Measurements from ENCODE around the gene CHD9NB.
"Not testable (repeated sequence)": the region's sequence is repeated elsewhere in the genome, so short reads cannot be mapped to it uniquely, and the experiment has no call there.

Gene CHD9NB

DNA sequence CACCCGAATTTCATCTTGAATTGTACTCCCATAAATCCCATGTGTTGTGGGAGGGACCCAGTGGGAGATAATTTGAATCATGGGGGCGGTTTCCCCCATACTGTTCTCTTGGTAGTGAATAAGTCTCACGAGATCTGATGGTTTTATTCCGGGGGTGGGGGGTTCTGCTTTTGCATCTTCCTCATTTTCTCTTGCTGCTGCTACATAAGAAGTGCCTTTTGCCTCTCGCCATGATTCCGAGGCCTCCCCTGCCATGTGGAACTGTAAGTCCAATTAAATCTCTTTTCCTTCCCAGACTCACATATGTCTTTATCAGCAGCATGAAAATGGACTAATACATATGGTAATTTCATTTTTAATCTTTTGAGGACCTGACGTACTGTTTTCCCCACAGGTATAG is 22.8 kb upstream of the CHD9NB start:
- not testable (repeated sequence) for H3K9ac ChIP-seq (ENCODE audit: low read depth, low read length)

DNA sequence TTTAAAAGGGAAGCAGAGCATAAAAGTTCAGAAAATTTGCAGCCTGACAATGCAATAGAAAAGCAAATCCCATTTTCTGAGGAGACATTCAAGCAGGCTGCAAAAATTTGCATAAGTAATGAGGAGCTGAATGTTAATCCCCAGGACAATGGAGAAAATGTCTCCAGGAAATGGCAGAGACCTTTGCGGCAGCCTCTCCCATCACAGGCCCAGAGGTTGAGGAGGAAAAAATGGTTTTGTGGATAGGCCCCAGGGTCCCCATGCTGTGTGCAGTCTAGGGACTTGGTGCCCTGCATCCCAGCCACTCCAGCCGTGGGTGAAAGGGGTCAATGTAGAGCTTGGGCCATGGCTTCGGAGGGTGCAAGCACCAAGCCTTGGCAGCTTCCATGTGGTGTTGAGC is 21.6 kb upstream of the CHD9NB start:
- Histone ChIP-seq H3K4me1 (ENCODE audit: insufficient read depth, low read length) (peaks cover 10% of the 10 kb centered on the region), H3K9me3 (ENCODE audit: control insufficient read depth, insufficient read depth, low read length) (peaks cover 22% of the 10 kb centered on the region)
- not testable (repeated sequence) for H3K9ac ChIP-seq (ENCODE audit: low read depth, low read length); H3K36me3 ChIP-seq (ENCODE audit: insufficient read depth, low read length)

More for the DNA sequence above, 22.8 kb upstream of the CHD9NB start:
- H3K36me3 ChIP-seq (ENCODE audit: insufficient read depth, low read length): not testable (repeated sequence)
- Histone ChIP-seq H3K9me3 (ENCODE audit: control insufficient read depth, insufficient read depth, low read length) (peaks cover 22% of the 10 kb centered on the region), H3K4me1 (ENCODE audit: insufficient read depth, low read length) (peaks cover 22% of the 10 kb centered on the region)

DNA sequence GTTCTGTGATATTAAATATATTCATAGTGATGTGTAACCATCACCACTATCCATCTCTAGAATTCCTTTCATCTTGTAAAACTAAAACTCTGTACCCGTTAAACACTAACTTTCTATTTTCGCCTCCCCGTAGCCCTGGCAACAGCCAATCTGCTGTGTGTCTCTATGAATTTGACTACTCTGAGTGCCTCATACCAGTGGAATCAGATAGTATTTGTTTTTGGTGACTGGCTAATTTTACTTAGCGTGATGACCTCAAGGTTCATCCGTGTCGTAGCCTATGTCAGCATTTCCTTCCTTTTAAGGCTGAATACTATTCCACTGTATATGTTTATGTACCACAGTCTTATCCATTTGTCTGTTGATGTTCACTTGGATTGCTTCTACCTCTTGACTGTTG is 20.3 kb upstream of the CHD9NB start:
- peaks cover 20% of the 10 kb centered on the region for H3K9me3 ChIP-seq (ENCODE audit: control insufficient read depth, insufficient read depth, low read length)
- H3K4me1 ChIP-seq (ENCODE audit: insufficient read depth, low read length): peaks cover 5% of the 10 kb centered on the region
- H3K36me3 ChIP-seq (ENCODE audit: insufficient read depth, low read length): no peaks in the 10 kb centered on the region; the same call in 1 of the 2 replicates
- H3K9ac ChIP-seq (ENCODE audit: low read depth, low read length): no peak overlapping the region

DNA sequence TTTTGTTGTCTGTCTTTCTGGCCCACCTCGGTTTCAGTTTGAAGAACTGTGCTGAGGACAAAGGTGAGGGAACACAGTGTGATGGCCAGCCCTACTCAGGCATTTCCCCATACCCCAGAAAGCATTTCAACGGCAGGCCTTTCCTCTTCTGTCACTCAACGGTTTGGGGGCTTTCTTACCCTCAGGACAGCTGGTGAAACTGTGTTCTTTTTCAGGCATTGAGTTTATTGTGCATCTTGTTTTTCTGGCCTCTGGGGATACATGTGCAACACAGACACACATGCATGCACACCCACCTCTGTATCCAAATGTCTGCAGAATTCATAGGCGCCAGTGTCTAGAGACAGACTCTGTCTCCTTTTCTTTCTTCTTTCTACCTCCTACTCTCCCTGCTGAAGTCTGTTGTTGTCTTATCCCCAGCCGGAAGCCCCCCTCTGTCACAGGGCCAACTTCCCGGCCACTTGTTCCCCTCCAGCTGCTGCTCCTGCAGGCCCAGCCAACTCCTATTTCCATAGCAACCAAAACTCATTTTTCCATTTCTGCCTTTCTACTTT is 19.1 kb upstream of the CHD9NB start:
- H3K4me1 ChIP-seq (ENCODE audit: insufficient read depth, low read length): peaks cover 5% of the 10 kb centered on the region
- no peaks in the 10 kb centered on the region; the same call in 1 of the 2 replicates for H3K36me3 ChIP-seq (ENCODE audit: insufficient read depth, low read length)
- H3K9ac ChIP-seq (ENCODE audit: low read depth, low read length): no peak overlapping the region
- H3K9me3 ChIP-seq (ENCODE audit: control insufficient read depth, insufficient read depth, low read length): peaks cover 15% of the 10 kb centered on the region

DNA sequence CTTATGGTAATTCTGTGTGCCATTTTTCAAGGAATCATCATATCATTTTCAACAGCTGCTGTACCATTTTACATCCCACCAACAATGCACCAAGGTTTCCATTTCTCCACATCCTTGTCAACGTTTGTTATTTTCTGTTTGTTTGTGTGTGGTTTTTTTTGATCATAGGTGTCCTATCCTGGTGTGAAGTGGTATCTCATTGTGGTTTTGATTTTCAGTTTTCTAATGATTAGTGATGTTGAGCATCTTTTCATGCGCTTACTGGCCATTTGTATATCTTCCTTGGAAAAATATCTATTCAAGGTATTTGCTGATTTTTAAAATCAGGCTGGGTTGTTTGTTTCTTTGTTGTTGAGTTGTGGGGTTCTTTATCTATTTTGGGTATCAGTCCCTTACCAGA is 17.1 kb upstream of the CHD9NB start:
- Histone ChIP-seq H3K9me3 (ENCODE audit: control insufficient read depth, insufficient read depth, low read length) (peaks cover 9% of the 10 kb centered on the region), H3K4me1 (ENCODE audit: insufficient read depth, low read length) (peaks cover 5% of the 10 kb centered on the region), H3K36me3 (ENCODE audit: insufficient read depth, low read length) (no peaks in the 10 kb centered on the region; the same call in 1 of the 2 replicates), H3K9ac (ENCODE audit: low read depth, low read length) (no peak overlapping the region)

DNA sequence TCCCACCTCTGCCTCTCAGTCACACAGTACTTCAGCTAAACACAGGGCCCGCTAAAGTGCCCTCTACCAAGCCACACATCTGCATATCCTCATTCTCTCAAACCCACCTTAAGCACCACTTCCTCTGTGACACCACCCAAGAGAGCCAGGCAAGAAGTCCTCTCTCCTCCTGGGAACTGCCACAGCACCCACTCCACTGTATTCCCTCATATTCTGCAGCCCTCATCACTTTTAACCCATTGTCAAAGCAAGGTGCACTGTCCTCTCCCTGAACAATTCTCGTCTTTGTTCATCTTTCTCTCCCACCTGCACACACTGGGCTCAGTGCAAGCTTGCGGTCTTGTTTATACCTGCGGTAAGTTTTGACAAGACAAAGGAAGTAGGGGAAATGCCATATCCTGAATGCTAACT is 15.7 kb upstream of the CHD9NB start:
- Histone ChIP-seq H3K9ac (ENCODE audit: low read depth, low read length) (no peak overlapping the region), H3K4me1 (ENCODE audit: insufficient read depth, low read length) (peaks cover 5% of the 10 kb centered on the region), H3K9me3 (ENCODE audit: control insufficient read depth, insufficient read depth, low read length) (peaks cover 5% of the 10 kb centered on the region), H3K36me3 (ENCODE audit: insufficient read depth, low read length) (no peaks in the 10 kb centered on the region; the same call in 1 of the 2 replicates)

DNA sequence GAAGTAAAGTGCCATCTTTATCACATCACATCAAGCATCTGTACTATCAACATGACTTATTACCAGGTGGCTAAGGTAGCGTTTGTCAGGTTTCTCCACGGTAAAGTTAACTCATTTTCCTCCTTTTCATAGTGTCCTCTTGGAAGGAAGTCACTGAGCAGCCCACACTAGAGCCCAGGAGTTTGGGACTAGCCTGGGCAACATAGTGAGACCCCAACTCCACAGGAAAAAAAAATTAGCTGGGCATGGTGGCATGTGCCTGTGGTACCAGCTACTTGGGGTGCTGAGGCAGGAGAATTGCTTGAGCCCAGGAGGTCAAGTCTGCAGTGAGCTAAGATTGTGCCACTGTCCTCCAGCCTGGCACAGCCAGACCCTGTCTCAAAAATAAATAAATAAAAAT is 15.0 kb upstream of the CHD9NB start:
- no peaks in the 10 kb centered on the region for H3K9me3 ChIP-seq (ENCODE audit: control insufficient read depth, insufficient read depth, low read length)
- no peak overlapping the region for H3K9ac ChIP-seq (ENCODE audit: low read depth, low read length)
- H3K36me3 ChIP-seq (ENCODE audit: insufficient read depth, low read length): no peaks in the 10 kb centered on the region; the same call in 1 of the 2 replicates
- peaks cover 5% of the 10 kb centered on the region for H3K4me1 ChIP-seq (ENCODE audit: insufficient read depth, low read length)

DNA sequence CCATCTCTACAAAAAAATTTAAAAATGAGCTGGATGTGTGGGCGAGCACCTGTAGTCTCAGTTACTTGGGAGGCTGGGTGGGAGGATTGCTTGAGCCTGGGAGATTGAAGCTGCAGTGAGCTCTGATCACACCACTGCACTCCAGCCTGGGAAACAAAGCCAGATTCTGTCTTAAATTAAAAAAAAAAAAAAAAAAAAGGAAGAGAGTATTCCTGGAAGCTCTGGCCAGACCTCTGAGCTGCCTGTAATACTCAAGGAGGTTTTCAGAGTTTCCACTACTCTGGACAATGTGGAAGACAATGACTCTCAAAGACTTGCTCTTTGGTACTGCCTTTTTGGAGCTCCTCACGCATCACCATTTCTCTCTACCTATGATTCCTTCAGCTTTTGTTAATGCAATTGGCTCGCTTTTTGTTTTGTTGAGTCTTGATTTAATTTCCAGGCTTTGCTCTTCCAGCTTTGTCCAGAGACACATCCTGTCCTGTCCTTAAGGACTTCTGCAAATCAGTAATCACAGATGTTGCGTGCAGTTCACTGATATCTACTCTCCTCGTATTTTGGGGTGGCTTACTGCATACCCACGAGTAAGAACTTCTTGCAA is 12.9 kb upstream of the CHD9NB start:
- H3K9ac ChIP-seq (ENCODE audit: low read depth, low read length): no peak overlapping the region
- H3K4me1 ChIP-seq (ENCODE audit: insufficient read depth, low read length): peaks cover 8% of the 10 kb centered on the region; the same call in 1 of the 2 replicates
- H3K9me3 ChIP-seq (ENCODE audit: control insufficient read depth, insufficient read depth, low read length): no peaks in the 10 kb centered on the region
- H3K36me3 ChIP-seq (ENCODE audit: insufficient read depth, low read length): no peaks in the 10 kb centered on the region; the same call in 1 of the 2 replicates

DNA sequence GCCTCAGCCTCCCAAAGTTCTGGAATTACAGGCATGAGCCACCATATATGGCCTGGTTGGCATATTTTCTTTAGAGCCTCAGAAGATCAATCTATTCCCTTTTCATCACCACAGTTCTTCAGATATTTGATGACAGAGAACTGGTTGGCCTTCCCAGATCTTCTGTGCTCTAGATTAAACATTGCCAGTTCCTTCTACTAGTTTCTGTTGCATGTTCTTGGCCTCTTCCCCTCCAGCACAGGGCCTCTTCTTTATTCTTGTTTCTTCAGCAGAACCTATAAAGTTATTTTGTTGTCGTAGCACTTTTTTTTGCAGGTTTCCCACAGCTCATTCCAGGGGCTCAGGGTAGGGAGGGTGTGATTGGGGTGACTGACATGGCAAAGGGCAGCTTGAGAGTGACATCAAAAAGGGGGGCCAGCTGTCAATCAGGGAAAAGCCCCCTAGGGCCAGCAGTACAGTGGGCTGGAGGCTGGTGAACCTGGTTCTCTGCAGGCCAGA is 11.4 kb upstream of the CHD9NB start:
- Histone ChIP-seq H3K36me3 (ENCODE audit: insufficient read depth, low read length) (no peaks in the 10 kb centered on the region; the same call in 1 of the 2 replicates), H3K9ac (ENCODE audit: low read depth, low read length) (no peak overlapping the region), H3K4me1 (ENCODE audit: insufficient read depth, low read length) (peaks cover 8% of the 10 kb centered on the region; the same call in 1 of the 2 replicates), H3K9me3 (ENCODE audit: control insufficient read depth, insufficient read depth, low read length) (no peaks in the 10 kb centered on the region)

DNA sequence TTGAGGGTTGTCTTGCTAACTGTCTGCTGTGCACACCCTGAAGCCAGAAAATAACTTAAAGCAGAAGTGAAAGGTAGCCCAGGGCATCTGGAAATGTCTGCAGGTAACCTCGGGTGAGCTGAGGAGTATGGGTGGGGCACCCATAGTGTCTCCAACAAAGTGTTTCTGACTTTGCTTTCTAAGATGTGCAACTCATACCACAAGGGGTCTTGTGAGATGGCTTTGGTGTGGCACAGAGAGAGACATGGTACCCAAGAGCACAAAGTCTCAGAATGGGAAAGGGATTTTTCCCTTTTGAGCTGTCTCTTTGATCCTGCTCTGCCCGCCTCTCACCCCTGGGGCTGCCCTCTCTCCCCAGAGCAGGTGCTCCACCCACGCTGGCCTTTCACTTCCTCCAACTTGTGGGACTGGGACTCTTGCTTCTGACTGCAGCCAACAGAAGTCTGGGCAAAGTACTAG is 9.0 kb upstream of the CHD9NB start:
- no peaks in the 10 kb centered on the region for H3K9me3 ChIP-seq (ENCODE audit: control insufficient read depth, insufficient read depth, low read length)
- H3K4me1 ChIP-seq (ENCODE audit: insufficient read depth, low read length): peaks cover 11% of the 10 kb centered on the region; the same call in 1 of the 2 replicates
- H3K9ac ChIP-seq (ENCODE audit: low read depth, low read length): no peak overlapping the region
- H3K36me3 ChIP-seq (ENCODE audit: insufficient read depth, low read length): no peaks in the 10 kb centered on the region; the same call in 1 of the 2 replicates

DNA sequence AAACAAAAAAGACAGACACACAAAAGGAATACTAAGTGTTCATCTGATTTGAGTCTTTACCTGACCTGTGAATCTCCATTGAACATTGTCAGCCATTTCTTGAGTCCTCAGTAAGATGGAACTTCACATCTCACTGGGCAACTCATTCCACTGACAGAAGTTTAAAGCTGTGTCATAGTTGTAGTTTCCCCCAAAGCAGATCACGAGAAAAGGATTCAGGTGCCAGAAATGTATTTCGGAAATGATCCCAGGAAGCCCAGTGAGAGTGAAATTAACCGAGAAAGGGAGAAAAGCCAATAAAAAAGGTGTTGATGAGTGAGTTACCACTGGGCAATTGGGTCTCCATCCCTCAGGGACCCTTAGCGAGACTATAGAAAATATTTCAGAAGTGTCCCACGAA is 8.6 kb upstream of the CHD9NB start:
- no peak overlapping the region for H3K9ac ChIP-seq (ENCODE audit: low read depth, low read length)
- no peaks in the 10 kb centered on the region for H3K36me3 ChIP-seq (ENCODE audit: insufficient read depth, low read length)
- no peaks in the 10 kb centered on the region for H3K9me3 ChIP-seq (ENCODE audit: control insufficient read depth, insufficient read depth, low read length)
- H3K4me1 ChIP-seq (ENCODE audit: insufficient read depth, low read length): peaks cover 14% of the 10 kb centered on the region; the same call in 1 of the 2 replicates

DNA sequence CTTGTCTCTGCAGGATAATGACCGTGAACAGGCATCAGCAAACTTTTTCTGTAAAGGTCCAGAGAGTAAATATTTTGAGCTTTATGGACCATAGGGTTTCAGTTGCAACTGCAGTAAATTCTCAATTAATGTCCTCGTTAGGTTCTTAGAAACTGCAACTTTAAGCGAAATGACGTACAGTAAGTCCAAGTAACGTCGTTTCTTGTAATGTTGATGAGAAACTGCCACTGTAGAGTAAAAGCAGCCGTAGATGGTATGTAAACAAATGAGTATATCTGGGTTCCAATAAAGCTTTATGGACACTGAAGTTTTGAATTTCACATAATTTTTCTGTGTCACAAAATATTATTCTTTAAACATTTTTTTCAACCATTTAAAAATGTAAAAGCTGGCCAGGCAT is 7.0 kb upstream of the CHD9NB start:
- peaks cover 15% of the 10 kb centered on the region; the same call in 1 of the 2 replicates for H3K4me1 ChIP-seq (ENCODE audit: insufficient read depth, low read length)
- no peaks in the 10 kb centered on the region for H3K9me3 ChIP-seq (ENCODE audit: control insufficient read depth, insufficient read depth, low read length)
- no peaks in the 10 kb centered on the region for H3K36me3 ChIP-seq (ENCODE audit: insufficient read depth, low read length)
- no peak overlapping the region for H3K9ac ChIP-seq (ENCODE audit: low read depth, low read length)

DNA sequence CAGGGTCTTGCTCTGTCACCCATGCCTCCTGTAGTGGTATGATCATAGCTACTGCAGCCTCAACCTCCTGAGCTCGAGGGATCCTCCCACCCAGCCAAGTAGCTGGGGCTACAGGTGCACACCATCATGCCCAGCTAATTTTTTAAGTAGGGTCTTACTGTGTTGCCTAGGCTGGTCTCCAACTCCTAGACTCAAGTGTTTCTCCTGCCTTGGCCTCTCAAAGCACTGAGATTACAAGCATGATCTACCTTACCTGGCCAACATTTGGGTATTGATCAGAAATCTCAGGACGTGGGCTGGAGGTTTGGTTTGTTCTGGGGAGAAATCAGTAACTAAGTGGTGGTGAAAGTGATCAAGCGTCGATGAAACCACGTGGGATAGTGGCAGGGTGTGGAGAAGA is 6.2 kb upstream of the CHD9NB start:
- peaks cover 15% of the 10 kb centered on the region; the same call in 1 of the 2 replicates for H3K4me1 ChIP-seq (ENCODE audit: insufficient read depth, low read length)
- no peaks in the 10 kb centered on the region for H3K36me3 ChIP-seq (ENCODE audit: insufficient read depth, low read length)
- no peak overlapping the region for H3K9ac ChIP-seq (ENCODE audit: low read depth, low read length)
- no peaks in the 10 kb centered on the region for H3K9me3 ChIP-seq (ENCODE audit: control insufficient read depth, insufficient read depth, low read length)

DNA sequence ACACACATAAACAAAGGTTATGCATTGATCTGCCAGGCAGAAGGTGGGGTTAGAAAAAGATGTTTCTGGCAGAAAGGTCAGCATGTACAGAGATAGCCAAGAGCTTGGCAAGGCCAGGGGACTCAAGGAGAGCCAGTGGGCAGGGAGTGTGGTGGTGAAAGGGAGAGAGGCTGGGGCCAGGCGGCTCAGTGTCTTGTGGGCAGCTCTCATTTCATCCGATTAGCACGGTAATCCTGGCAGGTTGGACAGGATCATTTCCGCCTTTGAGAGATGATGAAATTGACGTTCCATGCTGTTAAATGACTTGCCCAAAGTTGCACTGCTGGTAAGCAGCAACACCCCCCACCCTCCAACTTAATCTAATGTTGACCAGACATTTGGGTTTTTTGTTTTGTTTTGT is 5.7 kb upstream of the CHD9NB start:
- no peak overlapping the region for H3K9ac ChIP-seq (ENCODE audit: low read depth, low read length)

DNA sequence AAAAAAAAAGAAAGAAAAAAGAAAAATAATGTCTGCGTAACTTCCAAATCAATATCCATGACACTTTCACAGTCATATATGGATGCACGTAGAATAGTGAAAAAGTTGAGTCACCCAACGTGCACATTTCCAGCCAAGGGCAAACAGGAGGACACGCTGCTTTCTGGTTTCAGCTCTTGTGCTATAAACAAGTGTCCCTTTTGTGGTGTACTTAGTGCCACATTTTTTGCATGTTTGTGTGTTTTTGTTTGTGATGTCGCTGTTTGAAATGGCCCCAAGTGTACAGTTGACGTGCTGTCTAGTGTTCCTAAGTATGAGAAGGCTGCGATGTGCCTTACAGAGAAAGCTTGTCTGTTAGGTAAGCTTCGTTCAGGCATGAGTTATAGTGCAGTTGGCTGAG is 5.0 kb upstream of the CHD9NB start:
- Histone ChIP-seq H3K4me1 (ENCODE audit: insufficient read depth, low read length) (peaks cover 17% of the 10 kb centered on the region; the same call in 1 of the 2 replicates), H3K36me3 (ENCODE audit: insufficient read depth, low read length) (no peaks in the 10 kb centered on the region), H3K9ac (ENCODE audit: low read depth, low read length) (no peak overlapping the region)

More for the DNA sequence above, 5.7 kb upstream of the CHD9NB start:
- H3K4me1 ChIP-seq (ENCODE audit: insufficient read depth, low read length): peaks cover 15% of the 10 kb centered on the region; the same call in 1 of the 2 replicates
- H3K9me3 ChIP-seq (ENCODE audit: control insufficient read depth, insufficient read depth, low read length): no peaks in the 10 kb centered on the region
- H3K36me3 ChIP-seq (ENCODE audit: insufficient read depth, low read length): no peaks in the 10 kb centered on the region

More for the DNA sequence above, 5.0 kb upstream of the CHD9NB start:
- H3K9me3 ChIP-seq (ENCODE audit: control insufficient read depth, insufficient read depth, low read length): no peaks in the 10 kb centered on the region
